ENCODE measurements around the gene FUBP3.
"Not testable (repeated sequence)": the region's sequence is repeated elsewhere in the genome, so short reads cannot be mapped to it uniquely, and the experiment has no call there.

FUBP3 gene

GRCh38 chr9:130556396-130557076, 22.8 kb upstream of the FUBP3 start:
- DNase-seq (ENCODE audit: low read depth), result no peak

DNA sequence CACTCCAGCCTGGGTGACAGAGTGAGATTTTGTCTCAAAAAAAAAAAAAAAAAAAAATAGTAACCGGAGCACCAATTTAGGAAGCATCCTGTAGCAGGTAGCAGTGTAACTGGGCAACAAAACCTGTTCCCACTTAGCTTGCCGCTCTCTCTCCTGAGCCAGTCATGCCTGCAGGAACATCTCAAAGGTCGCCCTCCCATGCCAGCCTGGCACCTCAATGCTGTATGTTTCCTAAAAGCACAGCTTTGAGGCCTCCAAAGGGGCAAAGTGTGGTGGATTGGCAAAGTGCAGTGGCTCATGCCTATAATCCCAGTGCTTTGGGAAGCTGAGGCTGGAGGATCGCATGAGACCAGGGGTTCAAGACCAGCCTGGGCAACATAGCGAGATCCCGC, 22.3 kb upstream of the FUBP3 start:
- no peak for DNase-seq (ENCODE audit: low read depth)

GRCh38 chr9:130561056-130561455, 18.3 kb upstream of the FUBP3 start:
- no peak for DNase-seq (ENCODE audit: low read depth)

- DNase-seq (ENCODE audit: low read depth), result not testable (repeated sequence)
Measured at GRCh38 chr9:130562525-130562924, 16.9 kb upstream of the FUBP3 start.

DNA sequence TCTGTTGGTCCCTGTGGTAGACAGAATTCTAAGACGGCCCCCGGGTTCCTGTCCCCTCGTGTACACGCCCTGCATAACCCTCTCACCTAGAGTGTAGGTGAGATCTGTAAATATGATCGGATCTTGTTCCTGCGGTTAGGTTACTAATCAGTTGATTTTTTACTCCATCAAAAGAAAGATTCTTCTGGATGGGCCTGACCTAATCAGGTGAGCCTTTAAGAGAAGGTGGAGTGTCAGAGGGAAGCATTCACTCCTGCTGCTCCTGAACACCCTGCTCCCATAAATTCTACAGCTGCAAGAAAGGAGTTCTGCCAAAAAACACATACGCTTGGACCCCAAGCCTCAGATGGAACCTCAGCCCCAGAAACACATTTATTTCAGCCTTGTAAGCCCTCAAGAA, 15.6 kb upstream of the FUBP3 start:
- DNase-seq (ENCODE audit: low read depth), result no peak

GRCh38 chr9:130565792-130566191, 13.6 kb upstream of the FUBP3 start:
- no peak for DNase-seq (ENCODE audit: low read depth)

DNA sequence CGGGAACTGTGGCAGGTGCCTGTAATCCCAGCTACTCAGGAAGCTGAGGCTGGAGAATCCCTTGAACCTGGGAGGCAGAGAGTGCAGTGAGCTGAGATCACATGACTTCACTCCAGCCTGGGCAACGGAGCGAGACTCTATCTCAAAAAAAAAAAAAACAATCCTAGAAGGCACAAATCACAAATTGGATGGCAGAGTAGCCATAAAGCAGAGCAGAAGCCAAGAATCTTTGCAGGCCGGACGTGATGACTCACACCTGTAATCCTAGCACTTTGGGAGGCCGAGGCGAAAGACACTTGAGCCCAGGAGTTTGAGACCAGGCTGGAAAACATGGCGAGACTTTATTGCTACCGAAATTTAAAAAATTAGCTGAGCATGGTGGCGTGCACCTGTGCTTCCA, 9.2 kb upstream of the FUBP3 start:
- peak; percentile 15 for DNase-seq (ENCODE audit: low read depth)

- DNase-seq (ENCODE audit: low read depth), result no peak
Measured at GRCh38 chr9:130575514-130575913, 3.9 kb upstream of the FUBP3 start.

- DNase-seq (ENCODE audit: low read depth), result no peak
Measured at GRCh38 chr9:130576176-130576575, 3.2 kb upstream of the FUBP3 start.

- DNase-seq (ENCODE audit: low read depth), result no peak
Measured at GRCh38 chr9:130579738-130580463, 524 bp downstream of the FUBP3 start.

DNA sequence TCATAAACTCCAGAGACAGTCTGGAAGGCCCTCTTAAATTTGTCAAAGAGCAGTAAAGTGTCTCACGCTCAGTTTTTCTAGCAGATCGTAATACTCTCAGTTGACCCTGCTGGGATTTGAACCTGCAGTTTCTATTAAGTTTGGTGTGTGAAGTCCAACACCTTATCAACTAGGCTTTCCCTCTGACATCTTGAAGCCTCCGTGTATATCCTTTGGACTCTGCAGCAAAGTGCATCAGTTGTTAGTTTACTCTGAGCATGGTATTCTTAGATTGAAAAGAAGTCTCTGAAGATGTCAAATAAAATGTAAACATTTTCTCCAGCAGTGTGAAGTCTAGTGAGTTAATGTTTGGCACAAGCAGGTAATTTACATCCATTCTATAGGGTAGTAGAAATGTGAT, 2.4 kb downstream of the FUBP3 start:
- no peak for DNase-seq (ENCODE audit: low read depth)

DNA sequence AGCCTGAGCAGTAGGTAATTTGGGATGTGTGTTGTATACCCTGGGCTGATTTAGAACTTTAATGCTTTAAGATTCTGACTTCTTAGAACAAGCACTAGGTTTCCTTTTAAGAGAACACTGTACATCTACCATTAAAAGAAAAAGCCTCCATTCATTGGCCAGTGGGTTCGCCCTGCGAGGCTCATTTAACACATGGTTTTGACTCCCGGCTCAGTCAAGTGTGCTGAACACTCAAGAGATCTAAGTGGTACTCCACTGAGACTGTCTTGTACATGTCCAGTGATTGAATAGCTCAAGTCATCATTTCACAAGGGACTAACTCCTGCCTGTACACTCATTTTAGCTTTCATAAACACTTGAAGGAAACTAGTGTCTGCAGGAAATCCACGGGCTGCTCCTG, 3.9 kb downstream of the FUBP3 start:
- DNase-seq (ENCODE audit: low read depth), result no peak

DNA sequence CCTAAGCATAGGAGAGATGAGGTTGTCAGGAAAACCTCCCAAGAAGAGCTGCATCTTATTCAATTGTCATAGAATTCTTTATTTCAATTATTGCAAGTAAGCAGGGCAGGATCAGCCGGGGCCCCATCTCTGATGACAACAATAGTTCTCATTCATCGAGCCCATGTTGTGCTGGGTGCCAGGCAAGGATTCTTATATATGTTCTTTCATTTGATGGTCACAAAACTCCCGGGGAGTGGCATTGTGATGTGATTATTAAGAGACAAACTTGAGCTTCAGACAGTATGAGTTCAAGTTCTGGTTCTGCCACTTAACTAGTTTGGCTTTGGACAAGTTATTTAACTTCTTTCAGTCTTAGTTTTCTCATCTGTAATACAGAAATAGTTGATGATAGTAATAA, 8.5 kb downstream of the FUBP3 start:
- no peak for DNase-seq (ENCODE audit: low read depth)

DNA sequence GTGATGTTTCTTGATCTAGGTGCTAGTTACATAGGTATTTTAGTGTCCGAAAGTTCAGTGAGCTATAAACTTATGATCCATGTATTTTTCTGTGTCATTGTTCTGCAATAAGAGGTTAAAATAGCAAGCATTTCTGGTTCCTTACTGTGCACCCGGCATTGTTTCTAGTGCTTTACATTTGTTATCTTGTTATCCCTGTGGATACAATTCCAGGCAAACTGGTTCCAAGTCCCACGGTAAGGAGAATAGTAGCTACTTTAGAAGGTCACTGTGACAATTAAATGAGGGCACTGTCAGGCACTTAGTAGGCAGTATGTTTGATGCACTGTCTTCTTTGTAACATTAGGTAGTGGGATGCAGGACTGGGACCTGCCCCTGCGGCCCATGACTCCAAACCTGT, 9.0 kb downstream of the FUBP3 start:
- no peak for DNase-seq (ENCODE audit: low read depth)

DNA sequence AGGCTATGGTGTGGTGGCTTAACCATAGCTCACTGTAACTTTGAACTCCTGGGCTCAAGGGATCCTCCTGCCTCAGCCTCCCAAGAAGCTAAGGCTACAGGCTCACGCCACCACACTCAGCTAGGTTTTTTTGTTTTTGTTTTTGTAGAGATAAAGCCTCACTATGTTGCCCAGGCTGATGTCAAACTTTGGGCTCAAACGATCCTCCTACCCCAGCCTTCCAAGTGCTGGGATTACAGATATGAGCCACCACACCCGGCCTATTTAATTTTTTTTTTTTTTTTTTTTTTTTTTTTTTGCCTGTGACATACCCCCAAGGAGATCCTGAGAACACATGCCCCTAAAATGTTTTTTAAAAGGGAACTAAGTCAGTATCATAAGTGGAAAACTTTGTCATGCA, 10.4 kb downstream of the FUBP3 start:
- no peak for DNase-seq (ENCODE audit: low read depth)

GRCh38 chr9:130590305-130590704, 10.9 kb downstream of the FUBP3 start:
- DNase-seq (ENCODE audit: low read depth), result no peak

- no peak for DNase-seq (ENCODE audit: low read depth)
Measured at GRCh38 chr9:130593020-130593419, 13.6 kb downstream of the FUBP3 start.

DNA sequence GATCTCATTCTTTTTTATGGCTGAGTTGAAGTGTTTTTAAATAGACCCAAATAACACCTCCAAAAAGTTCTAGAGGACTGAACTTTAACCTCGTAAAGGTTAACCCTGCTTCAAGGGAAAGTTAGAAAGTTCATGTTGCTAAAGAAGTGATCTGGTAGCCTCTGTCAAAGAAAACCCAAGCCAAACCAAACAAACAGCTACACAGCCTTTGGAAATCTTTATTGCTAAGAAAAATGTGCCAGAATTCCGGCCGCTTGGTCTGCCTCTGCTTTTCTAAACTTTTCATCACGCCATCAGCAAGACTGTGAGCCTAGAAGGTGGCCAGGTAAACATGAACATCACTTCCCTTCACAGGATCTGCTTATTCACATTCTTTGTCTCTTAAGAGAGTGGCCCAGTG, 17.9 kb downstream of the FUBP3 start:
- no peak for DNase-seq (ENCODE audit: low read depth)

GRCh38 chr9:130598188-130598587, 18.8 kb downstream of the FUBP3 start:
- no peak for DNase-seq (ENCODE audit: low read depth)

- DNase-seq (ENCODE audit: low read depth), result no peak
Measured at GRCh38 chr9:130599625-130600024, 20.2 kb downstream of the FUBP3 start.

- DNase-seq (ENCODE audit: low read depth), result no peak
Measured at GRCh38 chr9:130601100-130601499, 21.7 kb downstream of the FUBP3 start.

GRCh38 chr9:130604295-130604694, 24.9 kb downstream of the FUBP3 start:
- DNase-seq (ENCODE audit: low read depth), result no peak

DNA sequence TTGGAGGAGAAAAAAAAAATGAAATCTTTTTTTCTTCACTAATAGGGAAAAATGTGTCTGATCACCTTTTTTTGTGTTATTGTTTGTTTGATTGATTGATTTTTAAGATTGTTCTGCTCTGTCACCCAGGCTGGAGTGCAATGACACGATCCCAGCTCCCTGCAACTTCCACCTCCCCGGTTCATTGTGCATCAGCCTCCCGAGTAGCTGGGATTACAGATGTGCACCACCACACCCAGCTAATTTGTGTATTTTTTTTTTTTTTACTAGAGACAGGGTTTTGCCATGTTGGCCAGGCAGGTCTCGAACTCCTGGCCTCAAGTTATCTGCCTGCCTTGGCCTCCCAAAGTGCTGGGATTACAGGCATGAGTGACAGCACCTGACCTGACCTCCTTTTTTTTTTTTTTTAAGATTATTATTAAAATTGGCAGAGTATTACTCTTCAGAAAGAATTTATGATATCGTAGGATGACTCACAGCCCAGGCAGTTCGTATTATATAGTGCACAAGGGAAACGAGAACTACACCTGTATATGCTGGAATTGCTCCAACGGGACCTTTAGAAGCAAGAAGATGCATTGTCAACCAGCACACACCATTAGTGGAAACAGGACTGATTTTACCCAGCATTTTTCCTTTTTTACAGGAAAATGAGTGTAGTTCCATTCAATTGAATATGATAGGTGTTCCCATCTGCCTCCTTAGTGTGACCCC, 27.7 kb downstream of the FUBP3 start:
- no peak for DNase-seq (ENCODE audit: low read depth)
